ENCODE results near the gene LZTFL1. TPM values are rescaled to one million over a fixed set of nuclear protein-coding genes. Genes with fewer than 3 reads are reported as not detected.

LZTFL1 gene
- total and polyA plus RNA-seq, 2 donors (not counting 3 experiments of a cell fraction or from before 2014, with no cell fraction given), result 18.2 to 26.1 TPM

- Histone ChIP-seq H3K4me3 (replicated peaks in 1 of 3; ENCODE audit: insufficient read depth in 1 of 3, low read depth in 1 of 3, low read length in 3 of 3) (no peak overlapping the region), H3K36me3 (ENCODE audit: control insufficient read depth in 2 of 2, extremely low read depth in 1 of 2, insufficient read depth in 2 of 2, low read length in 2 of 2) (no peaks in the 10 kb centered on the region), H3K4me1 (ENCODE audit: control insufficient read depth, extremely low read depth, insufficient read depth, low read length) (no peaks in the 10 kb centered on the region), H3K4me2 (ENCODE audit: insufficient read depth, low read length) (no peak overlapping the region), H3K9me3 (replicated peaks; ENCODE audit: control insufficient read depth, insufficient read depth, low read length) (no peaks in the 10 kb centered on the region), H2AFZ (ENCODE audit: low read depth, low read length) (no peak overlapping the region), H3K9ac (replicated peaks; ENCODE audit: extremely low read depth, insufficient read depth, low read length) (no peak overlapping the region), H3K27ac (ENCODE audit: insufficient read depth, low read depth, low read length) (no peak overlapping the region), H3K27me3 (ENCODE audit: control insufficient read depth in 2 of 2, insufficient read depth in 2 of 2, low read length in 2 of 2) (peaks cover 5 to 8% of the 10 kb centered on the region in 2 experiments), H4K20me1 (replicated peaks; ENCODE audit: control insufficient read depth, extremely low read depth, insufficient read depth, low read length) (no peaks in the 10 kb centered on the region), H3K9me1 (replicated peaks; ENCODE audit: control insufficient read depth, extremely low read depth, insufficient read depth, low read length) (no peaks in the 10 kb centered on the region), H3K79me2 (ENCODE audit: control insufficient read depth, insufficient read depth, low read length) (no peaks in the 10 kb centered on the region)
- TF ChIP-seq POLR2AphosphoS5 (IDR thresholded peaks at IDR 0.05; ENCODE audit: insufficient read depth, low read depth, low read length) (no peak), POLR2A (IDR thresholded peaks at IDR 0.05; ENCODE audit: low read depth, low read length) (no peak), FOS (IDR thresholded peaks at IDR 0.05; ENCODE audit: borderline replicate concordance, insufficient read depth, low read length) (no peak), JUN (IDR thresholded peaks at IDR 0.05; ENCODE audit: borderline replicate concordance, insufficient read depth, insufficient read length, low read depth) (no peak), MAX (IDR thresholded peaks at IDR 0.05; ENCODE audit: insufficient read depth, insufficient read length) (no peak), MYC (IDR thresholded peaks at IDR 0.05; ENCODE audit: low read depth, low read length) (no peak), EZH2 (IDR thresholded peaks at IDR 0.05; ENCODE audit: borderline replicate concordance, low read depth, low read length, severe bottlenecking) (no peak), CTCF (IDR thresholded peaks at IDR 0.05; ENCODE audit: extremely low read depth in 1 of 2, insufficient read depth in 1 of 2, low read depth in 1 of 2, low read length in 2 of 2) (no peak), GATA2 (IDR thresholded peaks at IDR 0.05; ENCODE audit: insufficient read depth, insufficient read length, low read depth, low read length) (no peak)
- ChIA-PET CTCF (no interaction called here), POLR2A (no interaction called here)
- intact Hi-C loops (cut with micrococcal nuclease) (no loop called here), dilution Hi-C loops (cut with MboI; ENCODE audit: extremely low pct_ligation_motif_present, low sequenced_read_pairs) (no loop called here)
- DNase-seq (ENCODE audit: low read depth, low spot score), result no peak
- FAIRE-seq, result no peak
- BruUV-seq (replicated peaks), result no TSS peak
Measured at GRCh38 chr3:45873036-45873435, 31.1 kb upstream of the LZTFL1 start.
